Spleen (tissue), 7 donors: Measurements from ENCODE around the gene KCNH5.

Experiments used
- POLR2AphosphoS5 ChIP-seq, 3 donors: sonication (generic); formaldehyde crosslinking; IDR thresholded peaks; one replicate each; pipeline ENCODE4 v1.5.1; 2017; ENCODE audit warnings: antibody characterized with exemption in 3 of 3
- TF ChIP-seq, protein P1 (sequence below), 11 experiments: fragments of 200-600 bp in 7 of 11; fragments of 450-650 bp in 4 of 11; sonication (generic) in 4 of 11; IDR thresholded peaks in 8 of 11; conservative IDR thresholded peaks in 3 of 11; 1 replicate in 7 of 11; 2 replicates in 4 of 11; pipeline versions ENCODE4 v1.4.0 to v1.8.0; 2016 to 2021; ENCODE audit warnings: antibody characterized with exemption in 11 of 11, inconsistent platforms in 4 of 11, mild to moderate bottlenecking in 1 of 11
- donor health status: DM: no; HTN: no; CAD: no; lungs with moderate emphysema.
- donor health status: DM: no; HTN: no; CAD: no.
- donor health status: DM: no; HTN: no; CAD: no.

- TF ChIP-seq, protein P1, sequence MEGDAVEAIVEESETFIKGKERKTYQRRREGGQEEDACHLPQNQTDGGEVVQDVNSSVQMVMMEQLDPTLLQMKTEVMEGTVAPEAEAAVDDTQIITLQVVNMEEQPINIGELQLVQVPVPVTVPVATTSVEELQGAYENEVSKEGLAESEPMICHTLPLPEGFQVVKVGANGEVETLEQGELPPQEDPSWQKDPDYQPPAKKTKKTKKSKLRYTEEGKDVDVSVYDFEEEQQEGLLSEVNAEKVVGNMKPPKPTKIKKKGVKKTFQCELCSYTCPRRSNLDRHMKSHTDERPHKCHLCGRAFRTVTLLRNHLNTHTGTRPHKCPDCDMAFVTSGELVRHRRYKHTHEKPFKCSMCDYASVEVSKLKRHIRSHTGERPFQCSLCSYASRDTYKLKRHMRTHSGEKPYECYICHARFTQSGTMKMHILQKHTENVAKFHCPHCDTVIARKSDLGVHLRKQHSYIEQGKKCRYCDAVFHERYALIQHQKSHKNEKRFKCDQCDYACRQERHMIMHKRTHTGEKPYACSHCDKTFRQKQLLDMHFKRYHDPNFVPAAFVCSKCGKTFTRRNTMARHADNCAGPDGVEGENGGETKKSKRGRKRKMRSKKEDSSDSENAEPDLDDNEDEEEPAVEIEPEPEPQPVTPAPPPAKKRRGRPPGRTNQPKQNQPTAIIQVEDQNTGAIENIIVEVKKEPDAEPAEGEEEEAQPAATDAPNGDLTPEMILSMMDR (IDR thresholded peaks at IDR 0.05 in 8 of 11, conservative IDR thresholded peaks at IDR 0.05 in 3 of 11) = no peak
- TF ChIP-seq POLR2AphosphoS5 (IDR thresholded peaks at IDR 0.05) = no peak
Measured at GRCh38 chr14:62988967-62989366, 56.3 kb downstream of the KCNH5 start.
